RWPE2 (cell line): ENCODE measurements around the gene RTN4R.

Experiments
- ATAC-seq: fragments of 200-7000 bp; cut with Tn5 transposase; 3 replicates; pipeline ENCODE4 v1.9.1; 2021; ENCODE audit warnings: low read depth
- DNase-seq: peaks from one replicate; pipeline ENCODE4 v3.0.0-alpha.2; 2020; ENCODE audit warnings: low spot score
- H3K27ac ChIP-seq: fragments of 450-650 bp; 2 replicates; pipeline ENCODE4 v1.5.1; 2017; ENCODE audit warnings: mild to moderate bottlenecking; ENCODE audit not compliant: poor library complexity, severe bottlenecking
- H3K27me3 ChIP-seq: fragments of 250-450 bp; sonication (Bioruptor Pico); 2 replicates; pipeline ENCODE4 v1.5.1; 2021; ENCODE audit warnings: mild to moderate bottlenecking, moderate library complexity; ENCODE audit not compliant: insufficient read depth, poor library complexity, severe bottlenecking
- H3K36me3 ChIP-seq: fragments of 250-450 bp; sonication (Bioruptor Pico); 2 replicates; pipeline ENCODE4 v1.5.1; 2020; ENCODE audit warnings: low read depth, mild to moderate bottlenecking, moderate library complexity
- H3K4me1 ChIP-seq: fragments of 250-450 bp; sonication (Bioruptor Pico); 2 replicates; pipeline ENCODE4 v1.5.1; 2021; ENCODE audit warnings: mild to moderate bottlenecking, moderate library complexity; ENCODE audit not compliant: insufficient read depth, poor library complexity, severe bottlenecking
- H3K4me3 ChIP-seq: fragments of 250-450 bp; sonication (Bioruptor Pico); 2 replicates; pipeline ENCODE4 v1.5.1; 2021; ENCODE audit warnings: mild to moderate bottlenecking, moderate library complexity; ENCODE audit not compliant: severe bottlenecking
- H3K9me3 ChIP-seq: fragments of 250-450 bp; sonication (Bioruptor Pico); 2 replicates; pipeline ENCODE4 v1.5.1; 2021; ENCODE audit warnings: mild to moderate bottlenecking, moderate library complexity; ENCODE audit not compliant: severe bottlenecking
- TF ChIP-seq, protein P1 (sequence below): fragments of 450-650 bp; IDR thresholded peaks from one replicate; pipeline ENCODE4 v1.5.1; 2017; ENCODE audit warnings: mild to moderate bottlenecking, moderate library complexity; ENCODE audit not compliant: poor library complexity, severe bottlenecking

RTN4R gene

DNA sequence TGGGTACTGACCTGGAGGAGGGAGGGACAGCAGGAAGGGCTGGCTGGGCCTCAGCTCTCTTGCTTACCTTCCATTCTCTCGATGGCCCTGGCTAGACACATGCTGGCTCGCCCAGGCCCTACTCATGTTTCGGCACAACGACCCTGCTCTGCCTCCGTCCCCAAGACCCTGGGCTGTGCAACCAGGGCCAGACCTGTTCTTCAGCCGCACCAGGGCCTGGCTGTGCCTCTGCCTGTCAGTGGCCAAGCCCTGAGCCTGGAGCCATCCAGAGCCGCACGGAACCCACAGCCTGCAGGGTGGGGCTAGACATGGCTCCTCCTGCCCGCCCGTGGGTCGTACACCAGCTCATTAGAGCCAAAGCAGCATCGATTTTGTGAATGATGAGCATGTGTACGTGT is 47.5 kb downstream of the RTN4R start:
- ATAC-seq (no peak), DNase-seq (no peak)
- H3K27me3 ChIP-seq, result no peaks in the 10 kb centered on the region
- peaks cover 2% of the 10 kb centered on the region for H3K9me3 ChIP-seq
- TF ChIP-seq, protein P1, sequence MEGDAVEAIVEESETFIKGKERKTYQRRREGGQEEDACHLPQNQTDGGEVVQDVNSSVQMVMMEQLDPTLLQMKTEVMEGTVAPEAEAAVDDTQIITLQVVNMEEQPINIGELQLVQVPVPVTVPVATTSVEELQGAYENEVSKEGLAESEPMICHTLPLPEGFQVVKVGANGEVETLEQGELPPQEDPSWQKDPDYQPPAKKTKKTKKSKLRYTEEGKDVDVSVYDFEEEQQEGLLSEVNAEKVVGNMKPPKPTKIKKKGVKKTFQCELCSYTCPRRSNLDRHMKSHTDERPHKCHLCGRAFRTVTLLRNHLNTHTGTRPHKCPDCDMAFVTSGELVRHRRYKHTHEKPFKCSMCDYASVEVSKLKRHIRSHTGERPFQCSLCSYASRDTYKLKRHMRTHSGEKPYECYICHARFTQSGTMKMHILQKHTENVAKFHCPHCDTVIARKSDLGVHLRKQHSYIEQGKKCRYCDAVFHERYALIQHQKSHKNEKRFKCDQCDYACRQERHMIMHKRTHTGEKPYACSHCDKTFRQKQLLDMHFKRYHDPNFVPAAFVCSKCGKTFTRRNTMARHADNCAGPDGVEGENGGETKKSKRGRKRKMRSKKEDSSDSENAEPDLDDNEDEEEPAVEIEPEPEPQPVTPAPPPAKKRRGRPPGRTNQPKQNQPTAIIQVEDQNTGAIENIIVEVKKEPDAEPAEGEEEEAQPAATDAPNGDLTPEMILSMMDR, result no peak
- H3K4me3 ChIP-seq, result no peak overlapping the region
- no peaks in the 10 kb centered on the region for H3K36me3 ChIP-seq
- H3K27ac ChIP-seq, result no peak overlapping the region
- peaks cover 4% of the 10 kb centered on the region for H3K4me1 ChIP-seq

DNA sequence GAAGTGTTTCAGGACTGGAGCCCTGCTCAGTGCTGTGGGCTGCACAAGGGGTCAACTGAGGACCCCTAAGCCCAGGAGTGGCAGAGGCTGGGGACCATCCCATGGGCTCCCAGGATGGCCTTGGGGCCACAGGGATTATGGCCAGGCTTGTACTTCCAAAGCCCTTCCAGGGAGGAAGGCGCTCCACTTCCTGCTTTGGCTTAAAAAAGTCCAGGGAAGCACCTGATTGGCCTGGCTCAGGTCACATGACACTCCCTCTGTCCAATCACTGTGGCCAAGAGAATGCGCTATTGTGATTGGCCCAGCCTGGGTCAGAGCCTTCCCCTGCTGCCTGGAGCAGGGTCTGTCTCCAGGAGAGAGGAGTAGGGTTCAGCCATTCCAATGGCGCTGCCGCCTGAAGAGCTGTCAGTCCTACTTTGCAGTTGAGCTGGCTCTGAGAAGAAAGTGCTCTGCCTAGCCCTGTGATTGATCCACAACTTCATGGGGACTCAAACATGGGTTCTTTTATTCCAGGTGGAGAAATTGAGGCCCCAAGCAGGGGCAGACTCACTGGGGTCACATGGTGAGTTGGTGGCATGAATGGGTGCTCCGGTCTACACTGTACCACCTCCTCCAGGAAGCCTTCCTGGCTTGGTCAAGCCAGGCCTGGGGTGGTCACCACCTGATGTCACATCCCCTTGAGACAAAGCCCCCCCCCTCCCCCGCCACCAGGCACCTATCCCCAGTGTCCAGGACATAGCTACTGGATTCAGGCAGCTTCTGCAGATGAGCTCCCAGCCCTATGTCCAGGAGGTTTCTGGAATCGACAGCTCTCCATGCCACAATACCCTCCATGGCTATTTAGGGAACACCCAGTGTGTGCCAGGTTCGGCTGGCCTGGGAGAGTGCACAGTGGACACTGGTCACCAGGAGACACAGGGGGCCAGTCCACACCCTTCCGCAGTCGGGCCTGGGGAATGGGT is 48.2 kb downstream of the RTN4R start:
- H3K4me3 ChIP-seq, result no peak overlapping the region
- no peak overlapping the region for H3K27ac ChIP-seq
- peaks cover 2% of the 10 kb centered on the region for H3K9me3 ChIP-seq
- no peaks in the 10 kb centered on the region for H3K27me3 ChIP-seq
- ATAC-seq (no peak), DNase-seq (no peak)
- no peaks in the 10 kb centered on the region for H3K36me3 ChIP-seq
- TF ChIP-seq, protein P1, result no peak
- H3K4me1 ChIP-seq, result peaks cover 4% of the 10 kb centered on the region

DNA sequence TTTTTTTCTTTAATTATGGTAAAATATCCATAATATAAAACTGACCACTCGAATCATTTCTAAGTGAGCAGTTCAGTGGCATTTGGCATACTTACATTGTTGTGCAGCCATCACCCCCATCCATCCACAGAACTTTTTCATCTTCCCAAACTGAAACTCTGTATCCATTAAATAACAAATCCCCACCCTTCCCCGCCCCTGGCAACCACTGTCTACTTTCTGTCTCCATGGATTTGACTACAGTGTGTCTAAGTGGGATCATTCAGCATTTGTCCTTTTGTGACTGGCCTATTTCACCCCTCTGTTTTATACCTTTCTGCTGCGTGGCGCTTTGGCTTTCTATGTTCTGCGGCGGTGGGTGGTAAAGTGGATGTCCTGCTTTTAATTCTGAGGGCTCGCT is 49.1 kb downstream of the RTN4R start:
- Histone ChIP-seq H3K27ac (no peak overlapping the region), H3K27me3 (no peaks in the 10 kb centered on the region), H3K9me3 (peaks cover 2% of the 10 kb centered on the region), H3K36me3 (no peaks in the 10 kb centered on the region), H3K4me3 (no peak overlapping the region), H3K4me1 (peaks cover 4% of the 10 kb centered on the region)
- DNase-seq (no peak), ATAC-seq (no peak)
- TF ChIP-seq, protein P1, result no peak

DNA sequence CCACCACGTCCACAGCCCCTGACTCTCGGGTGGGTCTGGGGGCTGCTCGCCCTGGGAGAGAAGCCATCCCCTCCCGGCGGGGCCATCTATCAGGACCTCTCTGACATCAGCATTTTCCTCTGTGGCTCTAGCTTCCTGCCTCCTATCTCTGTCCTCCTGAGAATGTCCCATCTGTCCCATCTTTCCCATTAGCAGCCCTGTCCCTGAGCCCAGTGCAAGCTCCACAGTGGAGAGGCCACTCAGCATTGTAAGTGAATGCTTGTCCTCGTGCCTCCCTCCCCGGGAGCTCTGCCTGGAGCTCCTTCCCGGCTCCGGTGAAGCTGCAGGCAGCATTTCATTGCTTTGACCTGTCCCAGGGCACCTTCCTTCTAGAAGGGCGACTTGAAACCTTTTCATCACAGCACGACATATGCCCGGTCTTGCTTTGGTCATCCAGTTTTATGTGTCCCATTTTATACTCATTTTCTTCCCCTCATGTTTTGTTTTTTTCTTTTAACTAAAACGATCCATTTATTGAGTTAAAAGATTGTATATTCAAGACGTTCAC is 49.7 kb downstream of the RTN4R start:
- TF ChIP-seq, protein P1, result no peak
- Histone ChIP-seq H3K4me1 (peaks cover 4% of the 10 kb centered on the region), H3K27me3 (no peaks in the 10 kb centered on the region), H3K9me3 (peaks cover 2% of the 10 kb centered on the region), H3K36me3 (no peaks in the 10 kb centered on the region), H3K4me3 (no peak overlapping the region), H3K27ac (no peak overlapping the region)
- ATAC-seq (no peak), DNase-seq (no peak)

DNA sequence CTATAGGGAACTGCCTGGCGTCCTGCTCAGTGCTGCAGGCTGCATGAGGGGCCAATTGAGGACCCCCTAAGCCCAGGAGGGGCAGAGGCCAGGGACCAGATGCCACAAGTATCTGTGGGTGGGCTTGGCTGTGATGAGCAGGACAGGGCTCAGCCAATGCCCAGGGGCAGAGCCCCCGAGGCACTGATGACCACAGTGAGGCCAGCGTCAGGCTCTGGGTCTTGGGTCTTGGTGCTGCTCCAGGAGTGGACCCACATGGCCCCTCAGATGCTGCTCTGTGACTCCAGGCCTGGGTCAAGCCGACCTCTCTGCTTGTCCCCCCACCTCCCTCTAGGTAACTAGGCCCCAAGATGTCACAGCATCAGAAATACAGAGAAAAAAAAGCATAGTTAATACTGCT is 50.6 kb downstream of the RTN4R start:
- H3K36me3 ChIP-seq, result no peaks in the 10 kb centered on the region
- H3K27ac ChIP-seq, result no peak overlapping the region
- ATAC-seq (no peak), DNase-seq (no peak)
- H3K9me3 ChIP-seq, result peaks cover 2% of the 10 kb centered on the region
- H3K4me1 ChIP-seq, result peaks cover 4% of the 10 kb centered on the region
- H3K27me3 ChIP-seq, result no peaks in the 10 kb centered on the region
- no peak overlapping the region for H3K4me3 ChIP-seq
- TF ChIP-seq, protein P1, result no peak
